GM23248 (cell line): ENCODE measurements around the gene PTPRN2.

Experiments used
- EZH2 ChIP-seq: fragments of 200-600 bp; sonication (generic); IDR thresholded peaks from 2 replicates; pipeline ENCODE4 v1.6.1; 2018; ENCODE audit warnings: antibody characterized with exemption, mild to moderate bottlenecking; ENCODE audit not compliant: insufficient read depth, poor library complexity, severe bottlenecking
- EZH2phosphoT487 ChIP-seq: fragments of 200-600 bp; sonication (generic); IDR thresholded peaks from 2 replicates; pipeline ENCODE4 v1.6.1; 2018; ENCODE audit warnings: antibody characterized with exemption, moderate library complexity, mild to moderate bottlenecking, low read depth; ENCODE audit not compliant: insufficient read depth

GRCh38 chr7:158499082-158499455, 88.6 kb downstream of the PTPRN2 start:
- TF ChIP-seq EZH2 (no peak), EZH2phosphoT487 (no peak)
